SIG-M5 (cell line): ENCODE measurements around the gene ZNF112.
"Not testable (repeated sequence)": the region's sequence is repeated elsewhere in the genome, so short reads cannot be mapped to it uniquely, and the experiment has no call there.

Experiments
- DNase-seq: peaks from one replicate; lab custom pipeline; 2025; lab: John Stamatoyannopoulos, UW

ZNF112 gene

GRCh38 chr19:44356383-44357111 lies at the start of gene ZNF112:
TSS of gene ZNF112 (minus strand) at chr19:44356680. CDS start at chr19:44340539, 16,141 bp downstream.
- DNase-seq = no peak

DNA sequence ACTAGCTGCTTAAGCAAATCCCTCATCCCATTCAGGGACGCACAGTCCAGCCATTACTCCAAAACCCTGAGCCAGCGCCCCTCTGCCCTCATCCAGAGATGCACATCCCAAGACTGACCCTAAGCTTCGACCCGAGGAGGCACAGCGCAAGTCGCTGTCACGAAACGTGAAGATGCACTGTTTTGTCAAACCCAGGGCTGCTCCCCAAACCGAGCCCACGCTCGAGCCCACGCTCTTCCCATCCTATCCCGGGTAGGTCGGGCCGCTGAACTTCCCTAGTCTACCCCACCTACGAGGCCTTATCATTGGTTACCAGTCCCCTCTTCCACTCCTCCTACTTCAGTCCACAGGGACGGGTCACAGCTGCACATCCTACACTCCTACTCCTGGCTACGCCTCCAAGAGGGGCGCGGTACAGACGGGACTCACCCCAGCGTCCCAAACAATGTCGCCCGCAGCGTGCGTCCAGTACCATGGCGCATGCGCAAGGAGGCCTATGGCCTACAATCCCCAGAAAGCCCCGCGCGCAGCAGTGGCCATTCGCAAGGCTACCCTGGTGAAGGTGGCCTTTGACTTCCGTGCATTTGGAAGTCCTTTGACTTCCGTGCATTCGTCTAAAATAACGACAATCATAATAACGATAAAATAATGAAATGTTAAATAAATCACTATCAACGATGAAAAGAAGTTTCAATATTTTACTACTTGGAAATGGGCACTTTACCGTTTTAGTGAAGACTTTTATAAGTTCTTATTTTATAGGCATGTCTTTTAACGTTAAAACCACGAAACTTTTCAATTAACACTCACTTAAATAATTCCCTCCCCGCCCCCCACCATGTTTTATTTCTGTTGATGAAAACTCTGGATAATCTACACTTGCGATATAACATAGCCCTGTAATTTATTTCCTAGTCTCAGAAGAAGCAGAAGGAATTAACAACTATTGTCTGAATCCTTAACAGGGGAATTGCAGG lies 44.9 kb upstream of the ZNF112 start, which contains the start of gene ZNF285:
Gene ZNF285, minus strand, starts transcription at position 470 of the 977 bp plus-strand sequence. CDS start 4,395 bp downstream, outside the sequence.
- no peak for DNase-seq

DNA sequence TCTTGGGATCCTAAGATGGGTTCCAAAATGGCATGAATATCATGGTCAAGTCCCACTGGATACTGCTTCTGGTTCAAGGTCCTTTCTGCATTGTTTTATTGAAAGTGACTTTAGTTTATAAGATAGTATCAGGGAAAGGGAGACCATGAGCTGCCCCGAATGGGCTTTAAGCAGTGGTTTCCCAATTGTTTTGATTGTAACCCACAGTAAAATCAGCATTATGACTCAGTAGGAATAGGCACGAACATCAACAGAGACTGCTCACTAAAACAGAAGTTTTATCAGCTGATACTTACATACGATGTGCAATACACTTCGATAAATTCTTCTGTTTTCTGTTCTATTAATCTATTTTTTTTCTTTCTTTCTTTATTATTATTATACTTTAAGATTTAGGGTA lies 32.8 kb upstream of the ZNF112 start:
- not testable (repeated sequence) for DNase-seq

- DNase-seq = no peak
These were observed 18.3 kb upstream of the ZNF112 start for GRCh38 chr19:44374789-44375188.

GRCh38 chr19:44371815-44372480 lies 15.5 kb upstream of the ZNF112 start:
- DNase-seq = no peak

GRCh38 chr19:44367024-44367423 lies 10.5 kb upstream of the ZNF112 start:
- no peak for DNase-seq

GRCh38 chr19:44346556-44346955 lies 9.9 kb downstream of the ZNF112 start:
- DNase-seq = no peak

DNA sequence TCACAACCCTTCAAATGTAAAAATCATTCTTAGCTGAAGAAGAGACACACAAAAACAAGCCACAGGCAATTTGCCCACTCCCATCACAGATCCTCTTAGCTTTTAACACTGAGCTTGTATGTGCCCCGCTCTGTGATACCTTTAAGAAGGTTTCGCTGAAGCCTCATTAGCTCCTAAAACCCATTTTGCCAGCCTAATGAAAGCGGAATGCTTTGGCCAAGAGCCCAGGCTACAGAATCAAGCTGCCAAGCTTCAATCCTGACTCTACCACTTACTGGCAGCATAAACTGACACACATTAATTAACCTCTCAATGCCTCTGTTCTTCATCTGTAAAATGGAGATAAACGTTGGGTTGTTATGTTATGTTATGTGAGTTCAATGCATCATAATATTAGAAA lies 10.5 kb downstream of the ZNF112 start:
- DNase-seq = no peak

DNA sequence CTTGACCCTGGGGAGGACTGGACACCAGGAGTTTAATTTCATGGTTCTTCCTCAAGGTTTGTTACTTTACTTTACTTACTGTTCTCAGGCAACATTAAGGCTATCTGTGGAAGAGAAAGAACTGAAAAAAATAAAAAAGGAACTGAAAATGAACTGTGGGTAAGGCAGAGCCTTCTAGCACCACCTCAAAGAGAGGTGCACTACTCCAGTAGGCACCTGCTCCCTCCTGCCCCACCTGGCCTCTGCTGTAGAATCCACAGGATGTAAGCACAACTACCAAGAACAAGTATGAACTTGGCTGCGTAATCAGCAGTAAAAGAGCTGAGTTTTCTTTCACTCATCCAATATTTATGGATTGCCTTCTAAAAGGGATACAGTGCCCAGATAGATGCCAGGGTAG lies 12.2 kb downstream of the ZNF112 start:
- DNase-seq = no peak

DNA sequence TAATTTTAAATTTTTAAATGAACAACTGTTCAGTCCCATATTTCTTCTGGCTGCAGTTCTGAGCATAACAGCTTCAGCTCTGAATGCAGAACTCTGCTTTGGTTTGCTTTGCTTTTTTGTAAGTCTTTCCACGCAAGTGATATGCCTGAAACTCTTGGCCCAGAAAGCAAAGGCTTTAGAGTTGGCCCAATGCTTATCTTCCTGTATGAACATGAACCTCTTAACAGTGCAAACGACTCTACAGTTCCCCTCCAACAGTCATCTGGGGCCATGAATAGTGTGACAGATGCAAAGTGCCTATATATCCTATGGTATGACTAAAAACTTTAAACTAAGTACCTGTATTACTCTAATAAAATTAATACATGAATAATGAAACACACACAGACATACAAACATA lies 14.7 kb downstream of the ZNF112 start:
- no peak for DNase-seq

- not testable (repeated sequence) for DNase-seq
These were observed 21.8 kb downstream of the ZNF112 start for GRCh38 chr19:44334639-44335038.

- DNase-seq = no peak
These were observed 24.3 kb downstream of the ZNF112 start for GRCh38 chr19:44332145-44332544.

DNA sequence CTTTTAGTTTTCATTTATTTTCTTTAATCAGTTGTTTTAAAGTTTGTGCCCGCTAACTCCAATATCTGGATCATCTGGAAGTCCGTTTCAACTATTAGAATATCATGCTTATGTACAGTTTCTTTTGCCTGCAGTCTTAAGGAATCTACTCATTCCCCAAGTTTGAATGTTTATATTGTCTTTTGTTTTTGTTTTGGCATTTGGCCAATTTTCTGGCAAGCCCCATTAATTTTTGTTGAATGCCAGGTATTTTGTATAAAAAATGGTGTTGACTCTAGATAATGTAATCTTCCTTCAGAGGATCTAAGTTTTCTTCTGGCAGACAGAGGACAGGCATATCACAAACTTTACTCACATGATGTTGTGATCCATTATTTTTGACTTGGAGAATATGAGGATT lies 40.6 kb downstream of the ZNF112 start:
- no peak for DNase-seq

- no peak for DNase-seq
These were observed 43.2 kb downstream of the ZNF112 start for GRCh38 chr19:44313231-44313630.

DNA sequence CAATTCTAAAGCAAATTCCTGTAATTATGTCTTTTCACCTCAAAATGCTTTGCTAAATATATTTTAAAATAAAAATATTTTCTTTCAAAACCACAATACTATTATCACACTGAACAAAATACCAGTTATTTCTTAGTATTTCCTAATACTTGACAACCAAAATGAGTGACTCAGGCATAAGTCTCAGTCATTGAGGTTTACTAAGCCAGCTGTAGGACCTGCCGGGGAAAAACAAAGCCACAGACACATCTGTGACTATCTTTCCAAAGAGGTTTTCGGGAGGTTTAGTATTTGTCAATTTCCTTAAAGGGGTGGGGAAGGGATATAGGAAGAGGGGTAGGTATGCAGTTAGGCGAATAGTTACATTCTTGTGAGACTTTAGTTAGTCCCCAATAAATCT lies 48.5 kb downstream of the ZNF112 start:
- DNase-seq = no peak

DNA sequence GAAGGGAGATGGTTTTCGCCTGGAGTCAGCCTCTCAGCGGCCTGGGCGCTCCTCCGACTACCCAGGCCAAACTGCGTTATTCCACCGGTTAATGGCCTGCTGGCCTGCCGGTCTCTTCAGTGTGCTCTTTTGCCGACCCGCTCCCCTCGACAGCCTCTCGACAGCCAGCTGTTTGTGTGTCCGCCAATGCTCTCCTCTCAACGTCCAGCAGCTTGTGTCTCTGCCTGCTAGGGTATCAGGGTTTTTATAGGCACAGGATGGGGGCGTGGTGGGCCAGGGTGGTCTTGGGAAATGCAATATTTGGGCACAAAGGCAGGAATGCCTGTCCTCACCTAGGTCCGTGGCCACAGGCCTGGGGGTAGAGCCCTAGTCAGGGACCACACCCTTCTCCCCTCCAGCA lies 50.2 kb downstream of the ZNF112 start:
- no peak for DNase-seq

- DNase-seq = no peak
These were observed 51.0 kb downstream of the ZNF112 start for GRCh38 chr19:44305457-44305856.

DNA sequence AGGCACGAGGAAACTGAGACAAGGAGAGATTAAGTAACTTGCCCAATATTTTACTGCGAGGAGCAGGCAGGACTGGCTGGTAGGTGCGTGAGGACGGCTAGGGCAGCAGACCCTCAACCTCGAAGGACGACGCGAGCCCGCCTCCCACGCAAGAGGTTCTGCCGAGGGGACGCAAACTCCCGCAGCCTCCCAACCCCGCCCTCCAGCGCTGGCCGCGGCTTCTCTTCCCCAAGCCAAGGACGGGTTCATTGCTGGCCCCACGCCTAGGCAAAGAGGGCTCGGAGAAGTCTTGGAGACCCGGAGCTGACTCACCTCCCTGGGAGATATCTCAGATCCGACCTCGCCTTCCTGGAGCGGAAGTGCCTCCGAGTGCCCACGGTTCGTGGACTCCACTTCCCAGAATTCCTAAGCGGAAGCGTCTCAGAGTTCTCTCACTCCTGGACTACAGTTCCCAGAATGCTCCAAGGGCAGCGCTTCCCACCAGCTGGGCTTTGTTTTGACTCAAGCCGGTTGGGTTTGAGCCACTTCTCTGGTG lies 51.8 kb downstream of the ZNF112 start, which contains the start of gene ZNF235:
Gene ZNF235, minus strand, starts transcription at position 367 of the 535 bp plus-strand sequence. CDS start 1,621 bp downstream, outside the sequence.
- DNase-seq = peak; percentile 57

GRCh38 chr19:44303976-44304568 lies 52.4 kb downstream of the ZNF112 start:
- no peak for DNase-seq

DNA sequence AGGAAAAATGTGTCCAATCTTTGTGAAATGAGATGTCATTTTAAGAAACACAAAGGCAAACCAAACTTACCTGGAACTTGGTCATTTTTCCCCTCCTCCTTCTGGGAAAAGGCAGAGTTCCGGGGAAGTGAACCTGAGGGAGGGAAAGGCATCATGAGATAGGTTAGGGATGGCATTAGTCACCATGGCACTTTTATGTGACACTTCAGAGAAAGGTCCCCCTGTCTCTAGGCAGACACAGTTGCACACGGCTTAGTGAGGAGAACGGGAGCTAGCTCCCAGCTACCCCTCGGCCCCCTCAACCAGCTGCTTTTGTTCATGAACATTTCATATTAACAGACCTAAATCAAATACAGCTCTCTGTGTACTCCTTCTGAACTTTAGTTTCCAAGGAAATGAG lies 53.2 kb downstream of the ZNF112 start:
- DNase-seq = no peak

GRCh38 chr19:44284968-44285367 lies 71.5 kb downstream of the ZNF112 start:
- DNase-seq = no peak
